Left renal cortex interstitium (tissue), 4 donors: ENCODE results near the gene RAB3D. TPM values are rescaled to one million over a fixed set of nuclear protein-coding genes. Genes with fewer than 3 reads are reported as not detected.
"Not testable (repeated sequence)": the region's sequence is repeated elsewhere in the genome, so short reads cannot be mapped to it uniquely, and the experiment has no call there.

Experiments
- DNase-seq, 4 donors: peaks; one replicate each; pipeline ENCODE4 v3.0.0-alpha.2; 2013; ENCODE audit warnings: low read depth in 4 of 4, low spot score in 2 of 4, missing footprints in 1 of 4
- polyA plus RNA-seq, 4 donors: library from polyadenylated mRNA; unstranded; fragments of 120-200 nt; gene quantifications; one replicate each; pipeline ENCODE4 v1.2.1, GENCODE V29; 2013; ENCODE audit not compliant: insufficient read length in 4 of 4

The RAB3D gene, protein sequence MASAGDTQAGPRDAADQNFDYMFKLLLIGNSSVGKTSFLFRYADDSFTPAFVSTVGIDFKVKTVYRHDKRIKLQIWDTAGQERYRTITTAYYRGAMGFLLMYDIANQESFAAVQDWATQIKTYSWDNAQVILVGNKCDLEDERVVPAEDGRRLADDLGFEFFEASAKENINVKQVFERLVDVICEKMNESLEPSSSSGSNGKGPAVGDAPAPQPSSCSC
- 10 to 100 TPM; 15.7 to 19.6 (median 17.5) TPM for polyA plus RNA-seq

GRCh38 chr19:11339254-11340098, at the start of gene RAB3D:
Gene RAB3D (minus strand): TSS chr19:11339657. CDS start chr19:11337399, 2,258 bp downstream.
- DNase-seq: peak in 3 of 4 donors; percentile 74 to 88 (median 83)

DNA sequence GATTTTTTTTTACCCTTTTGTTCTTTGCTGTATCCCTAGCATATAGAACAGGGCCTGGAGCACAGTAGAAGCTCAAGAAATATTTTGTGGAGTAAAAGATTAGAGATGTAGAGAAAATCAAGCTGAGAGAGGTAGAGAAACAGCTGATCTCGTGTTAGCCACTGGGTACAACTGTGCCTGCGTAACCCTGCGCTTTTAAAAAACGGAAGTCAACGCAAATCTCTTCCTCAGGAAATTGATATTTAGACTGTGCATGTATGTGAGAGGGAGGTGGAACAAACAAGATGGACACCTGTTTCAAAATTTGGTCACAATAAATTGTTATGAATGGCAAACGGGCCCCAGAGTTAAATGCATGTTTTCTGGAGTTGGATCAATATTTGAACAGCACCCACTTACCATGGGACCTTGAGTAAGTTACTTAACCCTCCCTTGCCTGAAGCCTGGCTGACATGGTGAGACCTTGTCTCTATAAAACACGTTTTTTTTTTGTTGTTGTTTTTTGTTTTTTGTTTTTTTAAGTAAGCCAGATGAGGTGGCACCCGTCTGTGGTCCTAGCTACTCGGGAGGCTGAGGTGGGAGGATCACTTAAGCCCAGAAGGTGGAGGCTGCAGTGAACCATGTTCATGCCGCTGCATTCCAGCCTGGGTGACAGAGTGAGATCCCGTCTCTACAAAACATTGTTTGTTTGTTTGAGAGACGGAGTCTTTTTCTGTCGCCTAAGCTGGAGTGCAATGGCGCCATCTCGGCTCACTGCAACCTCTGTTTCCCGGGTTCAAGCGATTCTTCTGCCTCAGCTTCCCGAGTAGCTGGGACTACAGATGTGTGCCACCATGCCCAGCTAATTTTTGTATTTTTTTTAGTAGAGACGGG, 47.9 kb upstream of the RAB3D start:
- no peak for DNase-seq

DNA sequence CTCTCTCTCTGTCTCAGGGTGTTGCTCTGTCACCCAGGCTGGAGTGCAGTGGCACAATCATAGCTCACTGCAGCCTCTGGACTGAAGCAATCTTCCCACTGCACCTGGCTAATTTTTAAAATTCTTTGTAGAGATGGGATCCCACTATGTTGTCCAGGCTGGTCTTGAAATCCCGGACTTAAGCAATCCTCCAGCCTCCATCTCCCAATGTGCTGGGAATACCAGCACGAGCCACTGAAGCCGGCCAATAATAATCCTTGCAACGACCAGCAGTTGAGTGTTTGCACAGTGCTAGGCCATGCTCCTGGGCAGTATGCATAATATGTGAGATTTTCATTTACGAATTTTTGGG, 45.3 kb upstream of the RAB3D start:
- no peak for DNase-seq

DNA sequence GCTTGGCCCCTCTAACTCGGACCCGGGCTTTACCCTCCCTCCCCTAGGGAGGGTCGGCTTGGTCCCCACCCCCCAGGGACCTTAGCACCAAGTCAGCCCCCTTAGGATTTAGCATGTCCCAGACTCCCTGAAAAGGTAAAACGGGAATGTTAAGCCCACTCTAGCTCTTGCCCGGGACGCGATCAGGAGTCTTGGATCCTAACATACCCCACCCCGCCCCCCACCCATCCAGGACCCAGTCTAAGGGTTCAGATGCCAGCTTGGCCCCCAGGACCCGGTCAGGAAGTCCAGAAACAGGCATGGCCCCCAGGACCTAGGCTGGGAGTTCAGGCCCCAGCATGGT, 44.2 kb upstream of the RAB3D start:
- DNase-seq: no peak

DNA sequence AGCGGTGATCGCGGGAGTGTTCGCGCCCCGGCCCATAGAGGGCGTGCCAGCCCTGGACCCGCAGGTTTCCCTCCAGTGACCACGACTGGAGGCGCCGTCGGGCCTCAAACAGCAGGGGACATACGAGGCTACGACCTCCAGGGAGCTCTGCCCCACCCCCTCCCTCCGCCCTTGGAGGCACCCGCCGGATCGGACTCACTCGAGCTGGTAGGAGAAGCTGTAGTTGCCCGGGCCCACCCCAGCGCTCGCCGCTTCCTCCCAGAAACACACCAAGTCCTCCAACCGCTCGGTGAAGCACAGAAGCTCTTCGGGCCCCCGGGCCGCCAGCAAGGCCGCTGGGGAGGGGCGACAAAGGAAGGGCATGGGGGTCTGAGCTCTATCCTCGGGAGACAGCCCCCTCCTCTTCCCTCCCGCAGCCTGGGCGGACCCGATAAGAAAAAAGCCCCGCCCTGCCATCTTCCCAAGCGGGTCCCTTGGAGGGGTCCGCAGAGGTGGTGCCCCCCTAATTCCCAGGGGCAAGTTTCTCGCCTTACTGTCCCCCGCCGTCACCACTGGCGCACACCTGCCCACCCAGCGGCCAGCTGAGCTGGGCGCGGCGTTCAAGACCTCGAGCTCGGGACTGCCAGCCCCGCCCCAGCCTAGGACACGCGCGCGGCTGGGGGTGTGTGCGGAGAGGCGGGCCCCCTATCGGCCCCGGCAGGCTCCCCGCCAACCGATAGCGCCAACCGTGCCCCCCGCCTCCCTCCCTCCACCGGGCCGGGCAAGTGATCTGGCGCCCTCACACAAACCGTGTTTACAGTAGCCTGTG, 43.6 kb upstream of the RAB3D start:
- DNase-seq: no peak

- DNase-seq: peak; percentile 87 to 95 (median 92)
Observed at GRCh38 chr19:11380653-11381537, 41.4 kb upstream of the RAB3D start.

DNA sequence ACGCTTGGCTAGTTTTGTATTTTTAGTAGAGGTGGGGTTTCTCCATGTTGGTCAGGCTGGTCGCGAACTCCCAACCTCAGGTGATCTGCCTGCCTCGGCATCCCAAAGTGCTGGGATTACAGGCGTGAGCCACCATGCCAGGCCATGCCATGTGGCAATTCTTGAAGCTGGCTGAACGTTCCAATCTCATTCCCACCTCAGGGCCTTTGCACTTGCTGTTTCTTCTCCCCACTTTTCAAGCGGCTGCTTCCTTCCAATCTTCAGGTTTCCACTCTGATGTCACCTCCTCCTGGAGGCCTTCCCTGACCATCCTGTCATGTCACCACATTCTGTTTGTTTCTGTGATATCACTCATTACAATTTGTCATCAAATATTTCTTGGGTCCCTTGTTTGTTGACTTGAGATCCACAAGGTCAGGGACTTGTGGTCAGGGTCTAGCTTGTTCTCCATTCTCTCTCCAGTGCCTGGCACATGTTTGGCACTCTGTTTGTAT, 40.4 kb upstream of the RAB3D start:
- no peak for DNase-seq

DNA sequence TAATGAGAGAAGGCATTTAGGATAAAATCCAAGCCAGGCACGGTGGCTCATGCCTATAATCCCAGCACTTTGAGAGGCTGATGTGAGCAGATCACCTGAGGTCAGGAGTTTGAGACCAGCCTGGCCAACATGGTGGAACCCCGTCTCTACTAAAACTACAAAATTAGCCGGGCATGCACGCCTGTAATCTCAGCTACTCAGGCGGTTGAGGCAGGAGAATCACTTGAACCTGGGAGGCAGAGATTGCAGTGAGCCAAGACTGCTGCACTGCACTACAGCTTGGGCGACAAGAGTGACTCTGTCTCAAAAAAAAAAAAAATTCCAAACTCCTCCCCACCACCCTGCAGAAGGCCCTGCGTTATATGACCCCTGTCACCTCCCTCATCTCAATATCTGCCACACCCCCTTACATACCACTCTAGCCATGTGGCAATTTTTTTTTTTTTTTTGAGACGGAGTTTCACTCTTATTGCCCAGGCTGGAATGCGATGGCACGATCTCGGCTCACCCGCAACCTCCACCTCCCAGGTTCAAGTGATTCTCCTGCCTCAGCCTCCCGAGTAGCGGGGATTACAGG, 39.9 kb upstream of the RAB3D start:
- not testable (repeated sequence) for DNase-seq

DNA sequence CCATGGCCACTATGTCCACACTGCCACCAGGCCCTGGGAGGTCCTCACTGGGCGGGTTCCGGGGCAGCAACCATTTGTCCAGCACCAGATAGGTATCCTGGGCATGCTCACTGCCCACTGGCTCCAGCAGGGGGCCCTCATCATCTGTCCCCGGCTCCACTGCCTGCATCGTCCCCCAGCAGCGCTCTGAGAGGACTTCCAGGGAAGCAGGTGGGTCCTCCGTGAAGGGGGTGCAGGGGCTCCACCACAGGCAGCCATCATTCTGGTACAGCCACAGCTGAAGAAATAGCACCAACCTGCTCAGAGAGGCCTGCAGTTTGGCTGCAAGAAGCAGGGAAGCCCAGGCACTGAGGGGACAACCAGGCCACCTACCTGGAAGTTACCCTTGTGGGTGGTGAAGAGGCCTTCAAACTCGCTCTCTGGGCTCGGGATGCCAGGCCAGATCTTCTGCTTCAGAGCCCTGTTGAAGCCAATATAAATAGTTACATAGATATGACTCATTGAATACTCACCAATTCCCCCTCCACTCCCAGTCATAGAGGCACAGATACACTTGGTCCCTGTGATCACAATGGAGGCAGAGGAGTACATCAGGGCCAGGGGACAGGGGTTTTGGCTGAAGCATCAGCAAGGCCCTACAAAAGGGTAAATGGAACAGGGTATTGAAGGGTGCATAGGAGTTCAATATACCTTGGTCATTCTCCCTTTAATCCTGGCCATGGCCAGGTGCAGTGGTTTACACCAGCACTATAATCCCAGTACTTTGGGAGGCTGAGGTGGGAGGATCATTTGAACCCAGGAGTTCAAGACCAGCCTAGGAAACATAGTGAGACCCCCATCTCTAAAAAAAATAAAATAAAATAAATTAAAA, 39.1 kb upstream of the RAB3D start:
- DNase-seq: no peak

DNA sequence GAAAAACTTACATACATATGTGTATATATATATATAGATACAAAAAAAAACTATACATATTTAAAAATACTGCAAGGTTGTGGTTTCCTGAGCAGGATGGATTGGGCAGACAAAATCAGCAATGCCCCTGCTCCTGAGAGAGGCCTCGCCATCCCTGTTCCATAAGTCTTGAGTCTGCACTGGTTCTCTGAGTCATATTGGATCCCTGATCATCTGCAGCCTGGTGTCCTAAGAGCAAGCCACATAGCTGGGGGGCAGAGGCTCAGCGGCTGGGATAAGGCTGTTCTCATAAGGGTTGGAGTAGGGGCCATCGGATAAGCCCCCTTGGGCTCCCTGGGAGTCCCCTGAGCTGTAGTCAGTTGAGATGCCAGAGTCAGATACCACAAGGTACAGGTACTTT, 38.3 kb upstream of the RAB3D start:
- DNase-seq: no peak

- no peak for DNase-seq
Observed at GRCh38 chr19:11377237-11377636, 37.8 kb upstream of the RAB3D start.

DNA sequence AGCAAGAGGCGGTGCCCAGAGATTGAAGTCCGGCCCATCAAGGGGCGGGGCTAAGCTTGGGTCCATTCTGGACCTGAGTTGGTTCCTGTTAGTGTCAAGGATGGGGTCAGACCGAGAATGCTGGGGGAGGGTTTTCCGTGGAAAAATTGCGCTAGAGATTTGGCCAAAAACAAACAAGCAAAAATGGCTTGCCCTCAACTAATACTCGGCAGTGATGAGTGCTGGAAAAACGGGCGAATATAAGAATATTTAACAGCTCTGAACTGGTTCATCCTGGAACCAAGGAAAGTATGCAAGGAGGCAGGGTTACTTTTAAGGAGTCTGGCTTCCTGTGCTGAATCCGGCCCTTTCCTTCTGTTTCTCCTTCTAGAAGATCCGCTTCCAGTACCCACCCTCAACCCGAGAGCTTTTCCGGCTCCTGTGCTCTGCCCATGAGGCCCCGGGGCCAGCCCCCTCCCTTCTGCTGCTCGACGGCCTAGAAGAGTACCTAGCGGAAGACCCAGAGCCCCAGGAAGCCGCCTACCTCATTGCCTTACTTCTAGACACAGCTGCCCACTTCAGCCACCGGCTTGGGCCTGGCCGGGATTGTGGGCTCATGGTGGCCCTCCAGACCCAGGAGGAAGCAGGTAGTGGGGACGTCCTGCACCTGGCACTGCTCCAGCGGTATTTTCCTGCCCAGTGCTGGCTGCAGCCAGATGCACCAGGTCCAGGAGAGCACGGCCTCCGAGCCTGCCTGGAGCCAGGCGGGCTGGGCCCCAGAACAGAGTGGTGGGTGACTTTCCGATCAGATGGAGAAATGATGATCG, 35.9 kb upstream of the RAB3D start:
- no peak for DNase-seq

- DNase-seq: peak; percentile 98 to 99 (median 99)
Observed at GRCh38 chr19:11374433-11375142, 35.1 kb upstream of the RAB3D start, which contains the start of gene SWSAP1. Gene SWSAP1 (plus strand): TSS chr19:11374666. CDS start chr19:11374681, 15 bp downstream.

GRCh38 chr19:11373885-11374432, 34.5 kb upstream of the RAB3D start:
- no peak for DNase-seq

DNA sequence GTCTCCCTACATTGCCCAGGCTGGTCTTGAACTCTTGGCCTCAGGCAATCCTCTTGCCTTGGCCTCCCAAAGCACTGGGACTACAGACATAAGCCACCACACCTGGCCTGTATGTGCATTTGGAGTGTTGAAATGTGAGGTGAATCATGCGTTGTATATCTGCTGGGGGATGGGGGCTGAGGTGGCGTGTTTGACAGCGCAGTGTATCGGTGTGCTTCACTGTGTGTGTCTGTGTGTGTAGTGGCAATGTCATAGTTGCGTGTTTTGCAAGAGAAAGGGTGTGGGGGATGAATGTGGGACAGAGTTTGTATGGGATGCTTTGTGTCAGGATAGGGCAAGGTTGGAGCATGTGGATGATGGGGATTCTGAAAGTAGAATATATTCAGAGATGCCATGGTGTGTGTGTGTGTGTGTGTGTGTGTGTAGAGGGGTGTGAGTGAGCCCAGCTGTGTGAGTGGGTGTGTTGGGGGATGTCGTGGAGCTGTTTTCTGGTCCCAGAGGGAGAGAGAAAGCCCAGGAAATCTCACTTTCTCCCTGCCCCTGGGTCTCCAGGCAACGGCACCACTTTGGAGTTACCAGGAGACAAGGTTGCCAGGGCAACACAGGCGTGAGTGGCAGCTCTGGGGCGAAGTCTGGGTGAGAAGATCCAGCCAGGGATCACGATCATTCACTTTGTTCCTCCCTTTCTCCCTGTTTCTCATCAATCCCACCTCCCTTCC, 33.9 kb upstream of the RAB3D start:
- no peak for DNase-seq
